T-helper 1 cell treated with Interleukin-12 subunit alpha and Interleukin-12 subunit beta and Interleukin-4 antibody, amounts not matched to agents 30 μg/mL and 1 μg/mL, for 36 hours (primary cell): ENCODE results near the gene SLC22A5.
A peak's percentile ranks its signal among the peaks of the same experiment; 100 is the strongest.

Source experiments
- H3K27ac Mint-ChIP-seq: one replicate; pipeline ENCODE4 v1.8.0; 2021; ENCODE audit warnings: mild to moderate bottlenecking, mixed read lengths
- H3K27me3 Mint-ChIP-seq: one replicate; pipeline ENCODE4 v1.8.0; 2021; ENCODE audit warnings: low read depth, mixed read lengths
- H3K36me3 Mint-ChIP-seq: one replicate; pipeline ENCODE4 v1.8.0; 2021; ENCODE audit warnings: low read depth, mixed read lengths
- H3K4me1 Mint-ChIP-seq: one replicate; pipeline ENCODE4 v1.8.0; 2021; ENCODE audit warnings: low read depth, mixed read lengths
- H3K4me3 Mint-ChIP-seq: one replicate; pipeline ENCODE4 v1.8.0; 2021; ENCODE audit warnings: mild to moderate bottlenecking, moderate library complexity, mixed read lengths
- H3K9me3 Mint-ChIP-seq: one replicate; pipeline ENCODE4 v1.8.0; 2021; ENCODE audit warnings: mixed read lengths

SLC22A5 gene

DNA sequence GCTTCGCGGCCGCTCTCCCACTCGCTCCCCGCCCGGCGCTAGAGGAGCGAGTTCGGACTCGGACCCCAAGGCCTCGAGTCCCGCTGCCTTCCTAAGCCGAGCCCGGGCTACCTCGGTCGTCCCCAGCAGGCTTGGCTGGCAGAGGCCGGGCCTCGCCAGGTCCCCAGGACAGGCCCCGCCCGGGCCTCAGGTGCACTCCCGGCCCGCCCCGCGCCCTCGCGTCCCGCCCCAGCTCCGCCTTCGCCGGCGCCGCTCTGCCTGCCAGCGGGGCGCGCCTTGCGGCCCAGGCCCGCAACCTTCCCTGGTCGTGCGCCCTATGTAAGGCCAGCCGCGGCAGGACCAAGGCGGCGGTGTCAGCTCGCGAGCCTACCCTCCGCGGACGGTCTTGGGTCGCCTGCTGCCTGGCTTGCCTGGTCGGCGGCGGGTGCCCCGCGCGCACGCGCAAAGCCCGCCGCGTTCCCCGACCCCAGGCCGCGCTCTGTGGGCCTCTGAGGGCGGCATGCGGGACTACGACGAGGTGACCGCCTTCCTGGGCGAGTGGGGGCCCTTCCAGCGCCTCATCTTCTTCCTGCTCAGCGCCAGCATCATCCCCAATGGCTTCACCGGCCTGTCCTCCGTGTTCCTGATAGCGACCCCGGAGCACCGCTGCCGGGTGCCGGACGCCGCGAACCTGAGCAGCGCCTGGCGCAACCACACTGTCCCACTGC lies at the start of gene SLC22A5:
Gene SLC22A5 (plus strand): TSS at position 237 of the 707 bp plus-strand sequence. CDS start 263 bp downstream, at position 500.
- no peaks in the 10 kb centered on the region for H3K27me3 Mint-ChIP-seq
- H3K27ac Mint-ChIP-seq = peak within 1 kb of the TSS; percentile 53
- H3K9me3 Mint-ChIP-seq = no peaks in the 10 kb centered on the region
- no peaks in the 10 kb centered on the region for H3K36me3 Mint-ChIP-seq
- peak within 1 kb of the TSS; percentile 76 for H3K4me3 Mint-ChIP-seq
- H3K4me1 Mint-ChIP-seq = peaks cover 18% of the 10 kb centered on the region

DNA sequence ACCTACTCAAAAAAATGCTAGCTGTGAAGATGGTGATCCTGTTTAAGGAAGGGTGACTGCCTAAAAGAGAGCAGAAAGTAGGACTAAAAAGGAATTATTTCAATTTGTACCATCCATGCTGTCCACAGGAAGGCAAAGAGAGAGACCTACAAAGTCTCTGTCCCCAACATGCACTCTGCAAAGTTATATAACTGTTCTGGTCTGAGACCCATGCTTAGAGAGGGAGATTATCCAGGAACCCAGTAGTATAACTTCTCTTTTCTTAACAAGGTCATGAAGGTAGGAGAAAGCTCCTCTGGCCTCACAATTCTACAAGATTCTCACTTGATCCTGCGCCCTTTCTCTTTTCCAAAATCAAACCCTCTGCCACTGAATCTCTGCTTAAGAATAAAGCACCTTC lies 49.5 kb upstream of the SLC22A5 start:
- Mint-ChIP-seq H3K27me3 (no peaks in the 10 kb centered on the region), H3K4me3 (no peak overlapping the region), H3K9me3 (no peaks in the 10 kb centered on the region), H3K27ac (no peak overlapping the region), H3K36me3 (no peaks in the 10 kb centered on the region), H3K4me1 (no peaks in the 10 kb centered on the region)

DNA sequence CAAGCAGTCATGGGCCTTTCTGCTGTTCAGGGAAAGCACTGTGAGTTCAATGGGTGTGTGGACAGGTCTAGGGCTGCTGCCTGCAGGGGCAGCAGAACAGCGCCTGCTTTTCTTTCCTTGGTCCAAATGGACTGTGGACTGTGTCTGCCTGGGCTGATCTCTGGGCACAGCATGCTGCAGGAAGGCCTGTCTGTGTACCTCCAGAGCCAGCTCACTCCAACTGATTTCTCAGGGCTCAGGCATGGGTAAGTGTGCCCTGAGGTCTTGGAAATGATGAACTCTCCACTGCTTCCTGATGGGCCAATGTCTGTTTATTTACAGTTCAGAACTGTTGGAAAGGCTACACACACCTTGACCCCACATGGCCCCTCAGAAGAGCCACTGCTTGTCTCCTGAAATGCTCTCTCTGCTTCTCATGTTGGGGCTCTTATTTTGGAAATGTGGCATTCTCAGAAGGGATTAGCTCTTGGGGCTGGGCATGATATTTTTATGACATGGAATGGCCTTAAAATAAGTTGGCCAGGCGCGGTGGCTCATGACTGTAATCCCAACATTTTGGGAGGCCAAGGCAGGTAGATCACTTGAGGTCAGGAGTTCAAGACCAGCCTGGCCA lies 48.3 kb upstream of the SLC22A5 start:
- no peaks in the 10 kb centered on the region for H3K27me3 Mint-ChIP-seq
- H3K4me1 Mint-ChIP-seq = no peaks in the 10 kb centered on the region
- no peaks in the 10 kb centered on the region for H3K36me3 Mint-ChIP-seq
- H3K27ac Mint-ChIP-seq = no peak overlapping the region
- H3K9me3 Mint-ChIP-seq = no peaks in the 10 kb centered on the region
- no peak overlapping the region for H3K4me3 Mint-ChIP-seq

DNA sequence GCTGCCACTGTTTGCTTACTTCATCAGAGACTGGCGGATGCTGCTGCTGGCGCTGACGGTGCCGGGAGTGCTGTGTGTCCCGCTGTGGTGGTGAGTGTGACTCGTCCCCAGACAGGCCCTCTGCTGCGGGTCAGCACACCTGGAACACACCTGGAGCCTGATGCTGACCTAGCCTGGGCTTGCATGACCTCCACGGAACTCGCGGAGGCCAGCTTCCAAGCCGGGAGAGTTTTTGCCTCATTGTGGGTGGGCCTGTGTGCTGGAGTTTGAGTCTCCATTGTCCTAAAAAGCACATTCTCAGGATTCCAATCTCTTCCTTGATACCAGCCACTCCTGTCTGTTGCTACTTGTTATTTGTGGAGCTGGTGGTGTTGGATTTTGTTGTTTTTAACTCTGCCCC lies 47.2 kb upstream of the SLC22A5 start:
- Mint-ChIP-seq H3K9me3 (no peaks in the 10 kb centered on the region), H3K4me3 (no peak overlapping the region), H3K4me1 (no peaks in the 10 kb centered on the region), H3K36me3 (no peaks in the 10 kb centered on the region), H3K27ac (no peak overlapping the region), H3K27me3 (no peaks in the 10 kb centered on the region)

DNA sequence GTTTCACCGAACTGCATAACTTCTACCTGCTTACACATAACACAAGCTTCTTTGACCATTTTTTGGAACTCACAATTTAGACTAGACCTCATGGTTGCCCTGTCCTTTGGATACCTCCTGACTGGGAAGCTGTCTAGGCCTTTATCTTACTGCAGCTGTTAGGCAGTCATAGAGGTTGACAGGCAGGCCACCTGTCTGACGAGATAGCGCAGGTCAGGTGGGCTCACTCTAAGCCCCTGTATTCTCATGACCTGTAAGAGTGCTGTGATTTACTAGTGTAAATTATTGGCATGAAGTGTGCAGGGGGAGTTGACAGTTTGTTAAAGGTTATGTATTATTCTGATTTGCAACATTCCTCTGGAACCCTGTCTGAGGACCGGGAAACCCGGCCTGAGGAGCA lies 46.3 kb upstream of the SLC22A5 start:
- H3K9me3 Mint-ChIP-seq = no peaks in the 10 kb centered on the region
- no peaks in the 10 kb centered on the region for H3K36me3 Mint-ChIP-seq
- H3K4me3 Mint-ChIP-seq = no peak overlapping the region
- no peak overlapping the region for H3K27ac Mint-ChIP-seq
- no peaks in the 10 kb centered on the region for H3K4me1 Mint-ChIP-seq
- no peaks in the 10 kb centered on the region for H3K27me3 Mint-ChIP-seq

DNA sequence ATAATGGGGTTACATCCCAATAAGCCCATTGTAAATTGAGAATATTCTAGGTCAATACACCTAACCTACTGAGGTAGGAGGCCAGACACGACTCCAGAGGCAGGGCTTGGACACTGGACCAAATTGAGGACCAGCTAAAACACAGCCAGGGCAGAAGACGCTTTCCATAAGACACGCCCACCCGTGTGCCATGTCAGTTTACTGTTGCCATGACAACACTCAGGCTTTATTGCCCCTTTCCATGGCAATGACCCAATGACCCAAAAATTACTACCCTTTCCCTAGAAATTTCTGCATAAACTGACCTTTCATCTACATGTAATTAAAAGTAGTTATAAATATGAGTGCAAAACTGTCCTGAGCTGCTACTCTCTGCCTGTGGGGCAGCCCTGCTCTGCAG lies 43.8 kb upstream of the SLC22A5 start:
- no peaks in the 10 kb centered on the region for H3K36me3 Mint-ChIP-seq
- H3K27me3 Mint-ChIP-seq = no peaks in the 10 kb centered on the region
- no peaks in the 10 kb centered on the region for H3K9me3 Mint-ChIP-seq
- H3K27ac Mint-ChIP-seq = no peak overlapping the region
- no peak overlapping the region for H3K4me3 Mint-ChIP-seq
- no peaks in the 10 kb centered on the region for H3K4me1 Mint-ChIP-seq

DNA sequence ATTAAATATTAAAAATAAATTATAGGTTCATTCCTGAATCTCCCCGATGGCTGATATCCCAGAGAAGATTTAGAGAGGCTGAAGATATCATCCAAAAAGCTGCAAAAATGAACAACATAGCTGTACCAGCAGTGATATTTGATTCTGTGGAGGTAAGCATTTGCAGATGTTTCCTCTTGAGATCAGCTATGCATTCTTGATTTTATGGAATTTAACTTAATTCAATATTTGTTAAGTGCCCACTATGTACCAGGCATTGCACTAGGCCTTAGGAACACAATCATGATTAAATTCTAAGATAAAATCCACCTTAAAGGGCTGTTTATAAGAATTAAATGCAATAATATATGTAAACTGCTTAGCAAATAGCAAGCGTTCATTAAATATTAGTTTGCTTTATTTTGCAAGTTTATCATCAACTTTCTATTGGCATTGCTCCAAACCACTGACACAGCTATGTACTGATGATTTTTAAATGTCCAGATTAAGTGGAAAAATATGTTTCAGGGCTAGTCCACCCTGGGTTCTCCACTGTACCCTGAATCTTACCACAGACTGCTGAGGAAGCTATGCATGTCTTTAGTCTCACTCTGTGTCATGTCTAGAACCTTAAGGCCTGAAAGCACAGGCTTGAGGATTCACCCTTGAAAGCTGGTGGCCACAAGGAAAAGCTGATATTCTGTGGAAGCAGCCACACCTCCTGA lies 42.1 kb upstream of the SLC22A5 start:
- no peaks in the 10 kb centered on the region for H3K4me1 Mint-ChIP-seq

DNA sequence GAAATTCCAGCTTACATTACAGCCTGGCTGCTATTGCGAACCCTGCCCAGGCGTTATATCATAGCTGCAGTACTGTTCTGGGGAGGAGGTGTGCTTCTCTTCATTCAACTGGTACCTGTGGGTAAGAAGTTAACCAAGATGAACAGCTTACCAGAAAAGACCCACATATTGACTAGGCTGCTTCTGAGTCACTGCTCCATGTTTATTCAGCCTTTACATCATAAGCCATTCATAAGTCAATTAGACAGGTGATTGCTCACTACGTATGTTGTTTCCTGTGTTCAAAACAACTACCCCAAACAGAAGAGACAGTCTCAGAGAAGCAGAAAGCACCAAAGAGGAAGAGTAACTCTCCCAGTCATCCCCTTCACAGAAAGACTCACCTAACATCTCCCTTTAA lies 34.7 kb upstream of the SLC22A5 start:
- peaks cover 3% of the 10 kb centered on the region for H3K27me3 Mint-ChIP-seq
- H3K4me1 Mint-ChIP-seq = peaks cover 6% of the 10 kb centered on the region
- H3K9me3 Mint-ChIP-seq = no peaks in the 10 kb centered on the region
- no peaks in the 10 kb centered on the region for H3K36me3 Mint-ChIP-seq
- H3K27ac Mint-ChIP-seq = peak overlapping the region; percentile 38
- no peak overlapping the region for H3K4me3 Mint-ChIP-seq

More for the DNA sequence above, 42.1 kb upstream of the SLC22A5 start:
- Mint-ChIP-seq H3K27me3 (no peaks in the 10 kb centered on the region), H3K9me3 (no peaks in the 10 kb centered on the region), H3K36me3 (no peaks in the 10 kb centered on the region), H3K4me3 (no peak overlapping the region), H3K27ac (no peak overlapping the region)

DNA sequence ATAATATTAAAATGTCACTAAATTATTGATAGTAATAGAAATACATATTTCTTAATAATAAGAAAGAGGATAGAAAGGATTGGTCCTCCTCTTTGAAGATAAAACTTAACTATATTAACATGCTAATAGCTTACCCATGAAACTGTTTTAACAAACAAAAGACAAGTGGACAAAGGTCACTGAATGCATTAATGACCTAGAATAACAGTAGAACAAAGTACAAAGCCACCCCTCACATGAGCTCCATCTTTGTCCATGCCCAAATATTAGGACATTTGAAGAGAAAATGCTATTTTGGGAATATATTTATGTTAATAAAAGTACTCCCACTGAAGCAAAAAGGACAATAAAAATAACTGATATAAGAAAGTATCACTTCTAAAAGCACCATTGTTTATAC lies 34.1 kb upstream of the SLC22A5 start:
- Mint-ChIP-seq H3K9me3 (no peaks in the 10 kb centered on the region), H3K27ac (no peak overlapping the region), H3K36me3 (no peaks in the 10 kb centered on the region), H3K27me3 (peaks cover 3% of the 10 kb centered on the region), H3K4me3 (no peak overlapping the region), H3K4me1 (peaks cover 6% of the 10 kb centered on the region)

DNA sequence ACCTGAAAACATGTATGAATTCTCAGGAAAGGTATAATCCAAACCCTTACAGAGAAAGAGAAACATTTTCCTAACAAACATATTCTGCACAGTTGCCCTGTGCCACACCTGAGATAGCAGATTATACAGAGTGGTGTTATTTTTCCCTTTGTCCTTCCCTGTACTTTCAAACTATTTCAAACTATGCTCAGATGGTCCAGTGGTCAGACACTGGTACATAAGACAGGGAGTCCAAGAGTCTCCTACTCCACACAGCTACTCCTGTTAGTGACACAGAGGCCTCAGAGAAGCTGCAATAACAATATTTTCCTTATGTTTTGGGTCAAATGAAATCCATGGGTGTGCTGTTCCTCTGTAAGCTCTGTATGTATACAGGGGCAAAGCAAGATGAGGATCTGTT lies 30.0 kb upstream of the SLC22A5 start:
- peaks cover 6% of the 10 kb centered on the region for H3K4me1 Mint-ChIP-seq
- no peaks in the 10 kb centered on the region for H3K36me3 Mint-ChIP-seq
- peaks cover 3% of the 10 kb centered on the region for H3K27me3 Mint-ChIP-seq
- H3K9me3 Mint-ChIP-seq = no peaks in the 10 kb centered on the region
- H3K4me3 Mint-ChIP-seq = no peak overlapping the region
- H3K27ac Mint-ChIP-seq = no peak overlapping the region

DNA sequence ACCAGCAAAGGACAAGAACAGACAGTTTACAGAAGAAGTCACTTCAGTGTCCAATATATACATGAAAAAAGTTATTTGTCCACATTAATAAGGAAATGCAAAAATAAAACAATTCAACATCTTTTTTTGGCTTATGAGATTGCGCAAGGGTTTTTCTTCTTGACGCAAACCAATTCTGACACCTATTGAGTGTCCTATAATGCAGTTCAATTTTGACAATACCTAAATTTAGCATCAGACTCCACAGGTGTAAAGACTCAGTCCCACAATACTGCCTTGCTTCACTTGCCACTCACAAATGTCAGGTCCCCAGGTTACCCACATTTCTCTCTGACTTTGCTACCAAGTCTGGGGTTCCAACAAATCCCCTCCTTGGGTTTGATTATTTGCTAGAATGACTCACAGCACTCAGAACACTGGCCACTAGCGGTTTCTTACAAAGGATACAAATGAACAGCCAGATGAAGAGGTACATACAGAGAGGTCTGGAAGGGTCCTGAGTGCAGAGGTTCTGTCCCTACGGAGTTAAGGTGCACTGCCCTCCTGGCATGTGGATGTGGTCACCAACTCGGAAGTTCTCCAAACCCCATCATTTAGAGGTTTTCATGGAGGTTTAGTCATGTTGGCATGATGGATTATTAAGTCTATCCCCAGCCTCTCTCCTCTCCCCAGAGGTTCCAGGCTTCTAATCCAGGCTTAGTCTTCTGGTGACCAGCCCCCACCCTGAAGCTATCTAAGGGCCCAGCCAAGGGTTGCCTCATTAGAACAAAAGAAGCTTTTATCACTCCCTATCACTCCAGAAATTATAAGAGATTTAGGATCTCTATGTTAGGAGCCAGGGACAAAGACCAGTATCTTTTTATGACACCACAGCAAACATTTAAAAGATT lies 27.0 kb upstream of the SLC22A5 start:
- no peaks in the 10 kb centered on the region for H3K9me3 Mint-ChIP-seq
- H3K27ac Mint-ChIP-seq = no peak overlapping the region
- H3K36me3 Mint-ChIP-seq = no peaks in the 10 kb centered on the region
- H3K4me1 Mint-ChIP-seq = no peaks in the 10 kb centered on the region
- peaks cover 4% of the 10 kb centered on the region for H3K27me3 Mint-ChIP-seq
- no peak overlapping the region for H3K4me3 Mint-ChIP-seq

DNA sequence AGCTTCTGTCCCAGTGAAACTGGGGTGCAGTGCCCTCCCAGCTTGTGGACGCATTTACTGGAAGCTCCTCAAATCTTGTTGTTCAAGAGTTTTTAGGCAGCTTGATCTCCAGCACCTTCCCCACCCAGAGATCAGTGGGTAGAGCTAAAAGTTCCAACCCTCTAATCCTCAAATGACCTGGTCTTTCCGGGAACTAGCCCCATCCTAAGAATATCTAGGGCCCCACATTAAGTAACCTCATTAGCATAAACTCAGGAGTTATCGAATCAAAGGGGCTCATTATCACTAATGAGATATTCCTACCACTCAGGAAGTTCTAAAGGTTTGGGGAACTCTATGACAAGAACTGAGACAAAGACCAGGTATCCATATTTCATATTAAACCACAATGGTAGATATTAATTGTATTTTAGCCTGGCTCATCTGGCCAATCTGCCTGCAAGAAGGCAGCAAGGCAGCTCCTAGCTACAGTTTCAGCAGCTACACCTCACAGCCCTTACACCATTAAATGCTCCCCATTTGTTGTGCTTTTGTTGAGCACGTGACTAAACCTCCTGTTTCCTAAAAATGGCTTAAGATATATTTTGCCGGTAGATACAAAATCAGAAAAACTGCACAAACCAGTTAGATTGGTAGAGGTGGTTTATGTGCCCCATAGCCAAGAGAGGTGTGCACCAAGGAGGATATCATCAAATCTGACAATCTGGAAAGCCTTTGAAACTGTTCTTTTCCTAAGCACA lies 24.6 kb upstream of the SLC22A5 start:
- Mint-ChIP-seq H3K27ac (no peak overlapping the region), H3K27me3 (peaks cover 4% of the 10 kb centered on the region)

DNA sequence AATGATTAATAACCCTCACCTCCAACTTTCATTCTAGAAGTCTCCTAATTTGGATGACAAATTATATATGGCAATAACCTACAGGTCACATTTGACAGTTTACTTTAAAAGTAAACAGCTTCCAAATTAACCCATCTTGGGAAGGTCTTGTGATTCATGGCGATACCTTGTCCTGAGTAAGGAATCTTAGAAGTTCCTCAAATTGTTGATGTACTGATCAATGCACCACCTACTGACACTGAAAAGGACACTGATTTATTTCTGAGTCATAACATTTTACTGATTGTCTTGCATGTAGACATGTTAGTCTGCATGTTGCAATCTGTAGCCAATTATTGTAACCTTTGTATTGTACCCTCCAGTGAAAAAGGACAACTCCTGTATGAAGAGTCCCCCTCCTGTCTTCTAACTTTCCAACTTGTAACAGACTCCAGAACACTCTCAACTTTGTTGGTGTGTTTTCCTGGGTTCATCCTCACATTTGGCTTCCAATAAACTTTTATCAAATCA lies 16.0 kb upstream of the SLC22A5 start:
- Mint-ChIP-seq H3K9me3 (no peaks in the 10 kb centered on the region), H3K27me3 (peaks cover 10% of the 10 kb centered on the region), H3K27ac (no peak overlapping the region), H3K36me3 (no peaks in the 10 kb centered on the region), H3K4me3 (no peak overlapping the region), H3K4me1 (no peaks in the 10 kb centered on the region)

More for the DNA sequence above, 24.6 kb upstream of the SLC22A5 start:
- Mint-ChIP-seq H3K36me3 (no peaks in the 10 kb centered on the region), H3K4me1 (no peaks in the 10 kb centered on the region), H3K9me3 (no peaks in the 10 kb centered on the region), H3K4me3 (no peak overlapping the region)
